ENCODE results near the gene NANOS1. TPM values are rescaled to one million over a fixed set of nuclear protein-coding genes. Genes with fewer than 3 reads are reported as not detected.
A peak's percentile ranks its signal among the peaks of the same experiment; 100 is the strongest.

NANOS1 gene
- total RNA-seq, 3 donors from 2014 or later (not counting 1 experiment from before 2014, with no cell fraction given) = 0.09 TPM; not detected in 2

GRCh38 chr10:119039161-119039560 is 9.6 kb downstream of the NANOS1 start:
- Mint-ChIP-seq H3K4me3 (no peak overlapping the region), H3K9me3 (no peaks in the 10 kb centered on the region), H3K36me3 (peaks cover 57% of the 10 kb centered on the region), H3K27me3 (ENCODE audit: low read depth in 2 of 2) (no peaks in the 10 kb centered on the region), H3K27ac (peak overlapping the region in 1 of 2 donors; percentile 19), H3K4me1 (peaks cover 19 to 25% of the 10 kb centered on the region in 2 donors)
- Histone ChIP-seq H3K36me3 (ENCODE audit: control insufficient read depth, insufficient read depth, low read length) (peaks cover 84% of the 10 kb centered on the region), H3K27ac (ENCODE audit: low read length) (no peak overlapping the region), H3K9me3 (ENCODE audit: control insufficient read depth, insufficient read depth, low read length) (no peaks in the 10 kb centered on the region), H3K27me3 (ENCODE audit: control insufficient read depth, insufficient read depth, low read length) (no peaks in the 10 kb centered on the region), H3K4me1 (ENCODE audit: control insufficient read depth, insufficient read depth, low read length) (no peaks in the 10 kb centered on the region), H3K4me3 (ENCODE audit: low read length) (no peak overlapping the region)
- ATAC-seq (no peak), DNase-seq (no peak)
- 92% methylated on average over 1 of the region's 1 CpG for WGBS (ENCODE audit: insufficient coverage)
- intact Hi-C loops (cut with micrococcal nuclease) = no loop called here
- no peak for TF ChIP-seq CTCF (IDR thresholded peaks at IDR 0.05)

DNA sequence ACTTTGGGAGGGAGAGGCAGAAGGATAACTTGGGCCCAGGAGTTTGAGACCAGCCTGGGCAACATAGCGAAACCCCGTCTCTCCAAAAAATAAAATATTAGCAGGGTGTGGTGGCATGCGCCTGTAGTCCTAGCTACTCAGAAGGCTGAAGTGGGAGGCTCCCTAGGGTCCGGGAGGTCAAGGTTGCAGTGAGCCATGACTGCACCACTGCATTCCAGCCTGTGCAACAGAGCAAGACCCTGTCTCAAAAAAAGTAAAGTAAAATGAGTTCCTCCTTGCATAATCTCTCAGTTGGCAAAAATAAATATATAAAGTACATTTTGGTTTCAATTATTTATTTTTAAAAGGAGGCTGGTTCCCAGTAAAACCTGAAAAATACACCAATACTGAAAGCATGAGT is 11.8 kb downstream of the NANOS1 start:
- no peak overlapping the region for H3K4me3 ChIP-seq (ENCODE audit: low read length)
- H3K36me3 ChIP-seq (ENCODE audit: control insufficient read depth, insufficient read depth, low read length) = peaks cover 88% of the 10 kb centered on the region
- 95% methylated on average over 4 of the region's 4 CpGs for whole genome bisulfite sequencing (ENCODE audit: insufficient coverage)
- DNase-seq (no peak), ATAC-seq (no peak)
- Mint-ChIP-seq H3K4me1 (peaks cover 19 to 29% of the 10 kb centered on the region in 2 donors), H3K36me3 (peaks cover 62% of the 10 kb centered on the region), H3K9me3 (no peaks in the 10 kb centered on the region), H3K4me3 (no peak overlapping the region), H3K27ac (no peak overlapping the region), H3K27me3 (ENCODE audit: low read depth in 2 of 2) (no peaks in the 10 kb centered on the region)
- intact Hi-C loops (cut with micrococcal nuclease) = no loop called here
- H3K27ac ChIP-seq (ENCODE audit: low read length) = no peak overlapping the region
- H3K27me3 ChIP-seq (ENCODE audit: control insufficient read depth, insufficient read depth, low read length) = no peaks in the 10 kb centered on the region
- H3K4me1 ChIP-seq (ENCODE audit: control insufficient read depth, insufficient read depth, low read length) = no peaks in the 10 kb centered on the region
- TF ChIP-seq CTCF (IDR thresholded peaks at IDR 0.05) = no peak
- H3K9me3 ChIP-seq (ENCODE audit: control insufficient read depth, insufficient read depth, low read length) = no peaks in the 10 kb centered on the region

GRCh38 chr10:119042169-119042568 is 12.7 kb downstream of the NANOS1 start:
- TF ChIP-seq CTCF (IDR thresholded peaks at IDR 0.05) = no peak

DNA sequence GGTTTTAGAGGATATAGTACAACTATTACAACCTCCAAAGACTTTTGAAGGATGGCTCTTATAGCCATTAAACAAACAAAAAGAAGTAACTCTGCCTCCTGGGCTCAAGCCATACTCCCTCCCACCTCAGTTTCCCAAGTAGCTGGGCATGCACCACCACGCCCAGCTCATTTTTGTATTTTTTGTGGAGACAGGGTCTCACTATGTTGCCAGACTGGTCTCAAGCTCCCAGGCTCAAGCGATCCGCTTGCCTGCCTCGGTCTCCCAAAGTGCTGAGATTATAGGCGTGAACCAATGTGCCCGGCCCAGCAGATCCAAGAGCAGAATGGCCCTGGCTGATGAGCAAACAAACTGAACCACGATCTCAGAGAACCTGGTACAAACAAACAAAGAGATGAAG is 16.0 kb downstream of the NANOS1 start:
- DNase-seq (no peak), ATAC-seq (no peak)
- no peak for TF ChIP-seq CTCF (IDR thresholded peaks at IDR 0.05)
- Histone ChIP-seq H3K9me3 (ENCODE audit: control insufficient read depth, insufficient read depth, low read length) (no peaks in the 10 kb centered on the region), H3K36me3 (ENCODE audit: control insufficient read depth, insufficient read depth, low read length) (peaks cover 85% of the 10 kb centered on the region), H3K27me3 (ENCODE audit: control insufficient read depth, insufficient read depth, low read length) (no peaks in the 10 kb centered on the region), H3K4me3 (ENCODE audit: low read length) (no peak overlapping the region), H3K27ac (ENCODE audit: low read length) (no peak overlapping the region), H3K4me1 (ENCODE audit: control insufficient read depth, insufficient read depth, low read length) (no peaks in the 10 kb centered on the region)
- 98% methylated on average over 7 of the region's 7 CpGs for WGBS (ENCODE audit: insufficient coverage)
- Mint-ChIP-seq H3K36me3 (peaks cover 48% of the 10 kb centered on the region), H3K9me3 (no peaks in the 10 kb centered on the region), H3K27me3 (ENCODE audit: low read depth in 2 of 2) (no peaks in the 10 kb centered on the region), H3K27ac (peak overlapping the region; percentile 15 to 32), H3K4me1 (peaks cover 16 to 33% of the 10 kb centered on the region in 2 donors), H3K4me3 (no peak overlapping the region)
- intact Hi-C loops (cut with micrococcal nuclease) = no loop called here

More at GRCh38 chr10:119042169-119042568, 12.7 kb downstream of the NANOS1 start:
- Histone ChIP-seq H3K9me3 (ENCODE audit: control insufficient read depth, insufficient read depth, low read length) (no peaks in the 10 kb centered on the region), H3K27me3 (ENCODE audit: control insufficient read depth, insufficient read depth, low read length) (no peaks in the 10 kb centered on the region), H3K27ac (ENCODE audit: low read length) (no peak overlapping the region), H3K4me3 (ENCODE audit: low read length) (no peak overlapping the region), H3K36me3 (ENCODE audit: control insufficient read depth, insufficient read depth, low read length) (peaks cover 85% of the 10 kb centered on the region), H3K4me1 (ENCODE audit: control insufficient read depth, insufficient read depth, low read length) (no peaks in the 10 kb centered on the region)
- 96% methylated on average over 26 of the region's 26 CpGs for WGBS (ENCODE audit: insufficient coverage)
- H3K4me1 Mint-ChIP-seq = peaks cover 15 to 30% of the 10 kb centered on the region in 2 donors
- ATAC-seq = no peak
- H3K27me3 Mint-ChIP-seq (ENCODE audit: low read depth in 2 of 2) = no peaks in the 10 kb centered on the region
- peaks cover 59% of the 10 kb centered on the region for H3K36me3 Mint-ChIP-seq
- DNase-seq = no peak
- intact Hi-C loops (cut with micrococcal nuclease) = no loop called here
- H3K27ac Mint-ChIP-seq = peak overlapping the region; percentile 32 to 63
- H3K4me3 Mint-ChIP-seq = peak overlapping the region; percentile 25
- H3K9me3 Mint-ChIP-seq = no peaks in the 10 kb centered on the region
